Activated CD8-positive, alpha-beta T cell treated with anti-CD3 and anti-CD28 coated beads for 36 hours (primary cell): ENCODE measurements around the gene APLNR. TPM values are rescaled to one million over a fixed set of nuclear protein-coding genes. Genes with fewer than 3 reads are reported as not detected.

Experiments used
- ATAC-seq: fragments of 200-7000 bp; cut with Tn5 transposase; one replicate; pipeline ENCODE4 v1.10.0; 2021; ENCODE audit warnings: mild to moderate bottlenecking, moderate library complexity
- CTCF ChIA-PET: fragments of 350-600 bp; sonication (Branson Sonifier 250); formaldehyde crosslinking; loops from one replicate; lab custom pipeline; 2021; ENCODE audit warnings: antibody characterized with exemption; lab: Charles Lee
- POLR2A ChIA-PET: fragments of 350-600 bp; sonication (Branson Sonifier 250); formaldehyde crosslinking; loops from one replicate; lab custom pipeline; 2021; ENCODE audit warnings: antibody characterized with exemption; lab: Charles Lee
- DNase-seq: peaks from one replicate; pipeline ENCODE4 v3.0.0-alpha.2; 2020
- H3K27ac Mint-ChIP-seq: one replicate; pipeline ENCODE4 v1.8.0; 2021; ENCODE audit warnings: mild to moderate bottlenecking, mixed read lengths
- H3K27me3 Mint-ChIP-seq: one replicate; pipeline ENCODE4 v1.8.0; 2021; ENCODE audit warnings: mixed read lengths
- H3K36me3 Mint-ChIP-seq: one replicate; pipeline ENCODE4 v1.8.0; 2021; ENCODE audit warnings: low read depth, mixed read lengths
- H3K4me1 Mint-ChIP-seq: one replicate; pipeline ENCODE4 v1.8.0; 2021; ENCODE audit warnings: low read depth, mixed read lengths
- H3K4me3 Mint-ChIP-seq: one replicate; pipeline ENCODE4 v1.8.0; 2021; ENCODE audit warnings: mild to moderate bottlenecking, moderate library complexity, mixed read lengths
- H3K9me3 Mint-ChIP-seq: one replicate; pipeline ENCODE4 v1.8.0; 2021; ENCODE audit warnings: mixed read lengths
- CTCF ChIP-seq: fragments of 200-600 bp; IDR thresholded peaks from one replicate; pipeline ENCODE4 v1.8.0; 2022; ENCODE audit warnings: antibody characterized with exemption, mild to moderate bottlenecking
- intact Hi-C: fragments of 100-400 bp; cut with micrococcal nuclease; formaldehyde crosslinking; loops from one replicate; pipeline ENCODE4 v1.10.0; 2022
- total RNA-seq, 2 experiments: library from RNA; stranded (reverse); gene quantifications; one replicate each; pipeline ENCODE4 v1.2.3, GENCODE V29; 2021

The APLNR gene
- total RNA-seq, 2 experiments from 2014 or later, result not detected

- ChIA-PET POLR2A (no interaction called here), CTCF (interaction anchor here (1.5 kb wide), 1 partner anchor 46 kb away, joined by 5 read pairs; no protein-coding TSS in a partner anchor)
- TF ChIP-seq CTCF, result no peak
- Mint-ChIP-seq H3K27ac (no peak overlapping the region), H3K36me3 (no peaks in the 10 kb centered on the region), H3K27me3 (peaks cover 9% of the 10 kb centered on the region), H3K9me3 (no peaks in the 10 kb centered on the region), H3K4me3 (no peak overlapping the region), H3K4me1 (no peaks in the 10 kb centered on the region)
- DNase-seq (no peak), ATAC-seq (no peak)
- intact Hi-C loops, result no loop called here
These were observed 33.1 kb downstream of the APLNR start for GRCh38 chr11:57203882-57204480.

GRCh38 chr11:57203359-57203758 lies 33.7 kb downstream of the APLNR start:
- ChIA-PET CTCF (interaction anchor here (1.5 kb wide), 1 partner anchor 46 kb away, joined by 5 read pairs; no protein-coding TSS in a partner anchor), POLR2A (no interaction called here)
- intact Hi-C loops, result no loop called here
- Mint-ChIP-seq H3K36me3 (no peaks in the 10 kb centered on the region), H3K9me3 (no peaks in the 10 kb centered on the region), H3K4me3 (no peak overlapping the region), H3K27ac (no peak overlapping the region), H3K4me1 (no peaks in the 10 kb centered on the region), H3K27me3 (peaks cover 9% of the 10 kb centered on the region)
- TF ChIP-seq CTCF, result no peak
- ATAC-seq (no peak), DNase-seq (no peak)

- DNase-seq, result no peak
- Mint-ChIP-seq H3K4me3 (no peak overlapping the region), H3K27ac (no peak overlapping the region), H3K4me1 (no peaks in the 10 kb centered on the region), H3K36me3 (no peaks in the 10 kb centered on the region), H3K27me3 (peaks cover 6% of the 10 kb centered on the region), H3K9me3 (no peaks in the 10 kb centered on the region)
- no peak for ATAC-seq
- TF ChIP-seq CTCF, result no peak
- ChIA-PET POLR2A (no interaction called here), CTCF (interaction anchor here (1.5 kb wide), 1 partner anchor 47 kb away, joined by 5 read pairs; no protein-coding TSS in a partner anchor)
- intact Hi-C loops, result no loop called here
These were observed 34.8 kb downstream of the APLNR start for GRCh38 chr11:57202281-57202680.

- ATAC-seq (no peak), DNase-seq (no peak)
- ChIA-PET CTCF (no interaction called here), POLR2A (no interaction called here)
- intact Hi-C loops, result no loop called here
- Mint-ChIP-seq H3K27ac (no peak overlapping the region), H3K27me3 (peaks cover 2% of the 10 kb centered on the region), H3K4me3 (no peak overlapping the region), H3K36me3 (no peaks in the 10 kb centered on the region), H3K9me3 (no peaks in the 10 kb centered on the region), H3K4me1 (no peaks in the 10 kb centered on the region)
- no peak for TF ChIP-seq CTCF
These were observed 36.1 kb downstream of the APLNR start for GRCh38 chr11:57200917-57201316.

GRCh38 chr11:57199330-57199729 lies 37.7 kb downstream of the APLNR start:
- ATAC-seq, result no peak

More at GRCh38 chr11:57199330-57199729, 37.7 kb downstream of the APLNR start:
- Mint-ChIP-seq H3K9me3 (no peaks in the 10 kb centered on the region), H3K4me1 (no peaks in the 10 kb centered on the region), H3K4me3 (no peak overlapping the region), H3K27me3 (peaks cover 2% of the 10 kb centered on the region), H3K27ac (no peak overlapping the region), H3K36me3 (no peaks in the 10 kb centered on the region)
- no peak for TF ChIP-seq CTCF
- DNase-seq, result no peak
- POLR2A ChIA-PET, result no interaction called here
- CTCF ChIA-PET, result no interaction called here
- intact Hi-C loops, result no loop called here
